HG03521 (cell line): ENCODE measurements around the gene PORCN.

Experiments used
- ATAC-seq: cut with Tn5 transposase; IDR thresholded peaks from one replicate; pipeline ENCODE4 v1.9.1; 2021; ENCODE audit warnings: mild to moderate bottlenecking, moderate library complexity; ENCODE audit not compliant: unreplicated experiment

PORCN gene

DNA sequence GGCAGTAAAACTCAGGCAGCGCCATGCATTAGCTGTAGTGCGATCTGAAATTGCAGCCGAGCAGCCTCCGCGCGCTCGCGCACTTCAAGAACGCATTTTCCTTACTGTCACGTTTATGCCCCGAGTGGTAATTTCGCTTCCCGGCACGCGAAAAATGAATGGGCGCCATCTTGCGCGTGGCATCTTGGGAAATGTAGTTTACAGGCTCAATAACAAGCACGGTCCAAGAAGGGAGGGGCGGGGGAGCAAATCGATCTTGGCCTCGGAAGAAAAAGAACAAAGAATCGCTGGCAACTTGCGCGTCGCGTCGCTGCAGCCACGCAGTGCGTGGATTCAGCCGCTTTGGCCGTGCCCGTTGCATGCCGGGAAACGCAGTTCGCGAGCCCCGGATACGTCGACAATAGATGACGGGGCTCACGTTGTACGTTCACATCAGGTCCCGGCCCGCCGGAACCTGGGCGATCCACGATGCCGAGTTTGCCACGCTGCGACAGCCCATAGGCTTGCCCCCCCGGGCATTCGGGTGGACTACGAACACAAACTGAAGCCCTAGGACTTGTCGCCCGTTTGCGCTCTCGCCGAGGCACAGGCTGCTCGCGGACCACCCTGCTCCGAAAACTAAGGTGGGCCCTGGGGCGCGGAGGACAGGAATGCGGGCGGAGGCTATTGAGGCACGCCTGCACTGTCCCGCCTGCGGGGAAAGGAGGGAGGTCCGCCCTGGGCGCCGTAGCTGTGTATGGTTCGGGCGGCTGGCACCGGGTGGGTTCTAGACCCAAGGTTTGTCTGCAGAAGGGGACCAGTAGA, 32.8 kb upstream of the PORCN start, which contains the start of gene FTSJ1:
Gene FTSJ1, plus strand, starts transcription at position 426 of the 804 bp plus-strand sequence. CDS start 1,849 bp downstream, outside the sequence.
- peak; percentile 94 for ATAC-seq

DNA sequence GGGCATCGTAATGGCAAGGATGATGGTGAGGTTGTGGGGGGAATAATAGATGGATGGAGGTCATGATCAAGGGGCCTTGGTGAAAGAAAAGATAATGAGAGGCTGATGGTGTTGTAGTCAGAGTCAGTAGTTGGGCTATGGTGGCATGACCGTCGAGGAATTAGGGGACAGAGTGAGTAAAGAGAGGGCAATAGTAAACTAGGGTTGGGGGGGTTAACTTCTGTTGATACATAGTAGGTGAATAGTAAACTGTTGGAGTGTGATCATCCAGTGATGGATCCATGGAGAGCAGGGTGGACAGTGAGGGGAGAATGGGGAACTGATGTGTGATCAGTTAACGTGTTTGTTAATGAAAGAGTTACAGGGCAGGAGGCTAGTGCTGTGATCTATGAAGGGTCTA, 31.9 kb upstream of the PORCN start:
- no peak for ATAC-seq

DNA sequence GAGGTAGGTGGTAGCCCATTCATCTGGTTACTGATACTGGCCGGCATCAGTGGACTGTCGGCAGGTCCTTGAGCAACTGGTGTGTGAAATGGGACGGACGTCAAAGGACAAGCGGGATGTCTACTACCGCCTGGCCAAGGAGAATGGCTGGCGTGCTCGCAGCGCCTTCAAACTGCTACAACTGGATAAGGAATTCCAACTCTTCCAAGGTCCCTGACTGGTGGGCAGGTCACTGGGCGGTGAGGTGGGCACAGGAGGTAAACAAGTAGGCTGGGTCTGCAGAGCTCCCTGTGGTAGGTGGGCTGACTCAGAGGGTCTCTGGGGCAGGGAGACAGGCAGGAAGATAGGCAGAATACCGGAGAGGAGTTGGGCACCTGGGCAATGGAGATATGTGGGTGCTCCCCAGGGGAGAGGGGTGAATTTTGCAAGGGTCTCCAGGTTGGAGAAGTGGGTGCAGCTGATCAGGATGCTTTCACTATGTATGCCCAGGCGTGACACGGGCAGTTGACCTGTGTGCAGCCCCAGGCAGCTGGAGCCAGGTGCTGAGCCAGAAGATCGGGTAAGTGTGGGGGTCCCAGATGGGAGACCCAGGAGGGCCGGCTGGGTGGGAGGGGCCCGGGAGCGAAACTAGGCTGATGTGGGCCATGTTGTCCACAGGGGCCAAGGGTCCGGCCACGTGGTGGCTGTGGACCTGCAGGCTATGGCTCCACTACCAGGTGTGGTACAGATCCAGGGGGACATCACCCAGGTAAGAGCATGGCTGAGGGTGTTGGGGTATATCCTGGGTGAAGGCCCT, 30.6 kb upstream of the PORCN start:
- no peak for ATAC-seq

DNA sequence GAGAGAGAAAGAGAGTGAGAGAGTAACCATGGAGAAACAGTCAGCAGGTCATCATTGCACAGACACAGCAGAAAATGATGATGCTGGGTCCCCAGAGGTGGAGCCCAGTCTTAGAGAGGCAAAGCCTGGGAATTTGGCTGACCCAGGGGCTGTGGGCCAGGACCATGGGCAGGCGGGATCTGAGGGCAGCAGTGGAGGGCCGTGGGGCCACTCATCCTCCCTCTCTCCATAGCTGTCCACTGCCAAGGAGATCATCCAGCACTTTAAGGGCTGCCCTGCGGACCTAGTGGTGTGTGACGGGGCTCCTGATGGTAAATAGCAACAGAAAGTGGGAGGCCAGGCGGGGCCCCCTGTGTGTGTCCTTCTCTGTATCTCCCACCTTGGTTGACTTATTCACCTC, 30.0 kb upstream of the PORCN start:
- no peak for ATAC-seq

DNA sequence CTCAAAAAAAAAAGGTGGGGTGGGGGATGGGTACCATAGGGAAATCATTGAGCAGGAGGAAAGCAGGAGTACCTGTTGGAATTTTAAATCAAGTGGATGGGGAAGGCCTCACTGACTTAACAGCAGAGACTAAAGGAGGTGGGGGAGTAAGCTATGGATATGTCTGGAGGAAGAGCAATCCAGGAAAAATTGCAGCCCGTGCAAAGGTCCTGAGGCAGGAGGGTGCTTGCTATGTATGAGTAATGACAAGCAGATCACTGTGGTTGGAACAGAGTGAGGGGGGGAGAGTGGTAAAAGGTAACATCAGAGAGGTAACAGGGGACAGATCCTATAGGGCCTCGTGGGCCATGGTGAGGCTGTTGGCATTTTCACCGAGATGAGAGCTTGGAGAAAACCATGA, 28.6 kb upstream of the PORCN start:
- ATAC-seq = no peak

DNA sequence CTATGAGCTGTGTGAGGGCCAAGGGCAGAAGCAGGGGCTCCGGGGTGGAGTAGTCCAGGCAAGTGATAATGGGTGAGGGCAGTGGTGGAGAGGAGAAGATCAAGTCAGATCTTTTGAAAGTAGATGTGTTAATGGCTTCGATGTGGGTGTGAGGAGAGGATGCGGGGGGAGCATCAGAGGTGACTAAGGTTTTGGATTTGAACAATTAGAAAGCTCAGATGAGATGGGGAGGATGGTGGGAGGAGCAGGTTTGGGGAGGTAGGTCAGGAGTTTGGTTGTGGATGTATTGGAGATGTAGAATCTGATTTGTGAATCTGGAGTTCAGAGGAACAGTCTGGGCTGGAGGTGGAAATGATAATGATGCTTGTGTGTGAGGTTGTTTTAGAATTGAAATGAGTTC, 28.2 kb upstream of the PORCN start:
- ATAC-seq = no peak

DNA sequence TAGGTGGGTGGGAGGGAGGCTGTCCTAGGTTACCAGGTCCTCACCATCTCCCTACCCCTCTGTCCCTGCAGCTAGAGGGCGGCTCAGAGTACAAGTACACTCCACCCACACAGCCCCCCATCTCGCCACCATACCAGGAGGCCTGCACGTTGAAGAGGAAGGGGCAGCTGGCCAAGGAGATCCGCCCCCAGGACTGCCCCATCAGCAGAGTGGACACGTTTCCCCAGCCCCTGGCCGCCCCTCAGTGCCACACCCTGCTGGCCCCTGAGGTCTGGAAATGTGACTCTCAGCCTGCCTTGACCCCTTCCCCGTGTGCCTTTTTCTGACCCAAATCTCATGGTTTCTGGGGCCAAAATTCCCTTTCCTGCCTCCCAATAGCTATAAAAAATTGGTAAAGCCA, 26.3 kb upstream of the PORCN start:
- ATAC-seq = no peak

DNA sequence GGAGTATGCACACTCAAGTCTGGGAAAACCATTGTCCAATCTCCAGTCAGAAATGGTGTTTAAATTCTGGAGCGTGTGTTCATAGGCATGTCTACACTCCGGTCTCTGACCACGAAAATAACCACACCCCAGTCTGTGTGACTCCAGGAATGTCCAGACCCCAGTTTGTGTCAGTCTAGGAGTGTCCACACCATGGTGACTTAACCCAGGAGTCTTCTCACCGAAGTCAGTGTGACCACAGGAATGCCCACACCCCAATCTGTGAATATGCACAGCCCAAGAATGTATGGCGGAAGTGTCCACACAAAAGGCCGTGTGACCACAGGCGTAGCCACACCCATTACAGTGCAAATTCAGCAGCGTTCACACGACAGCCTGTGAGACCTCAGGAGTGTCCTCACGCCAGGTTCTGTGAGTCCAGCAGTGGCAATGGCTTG, 21.4 kb upstream of the PORCN start:
- ATAC-seq = no peak

DNA sequence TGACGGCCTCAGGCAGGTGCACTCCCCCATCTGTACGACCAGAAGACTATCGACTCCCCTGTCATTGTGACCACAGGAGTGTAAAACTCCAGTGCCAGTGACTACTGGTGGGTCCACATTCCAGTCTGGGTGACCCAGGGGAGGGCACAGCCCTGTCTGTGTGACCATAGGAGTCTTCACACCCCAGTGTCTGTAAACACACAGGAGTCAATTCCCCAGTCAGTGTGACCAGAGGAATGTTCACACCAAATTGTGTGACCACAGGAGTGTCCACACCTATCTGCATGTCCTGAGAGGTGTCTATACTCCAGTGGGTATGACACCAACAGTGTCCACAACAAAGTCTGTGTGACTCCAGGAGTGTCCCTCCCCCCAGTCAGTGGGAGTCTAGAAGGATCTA, 20.8 kb upstream of the PORCN start:
- ATAC-seq = no peak

DNA sequence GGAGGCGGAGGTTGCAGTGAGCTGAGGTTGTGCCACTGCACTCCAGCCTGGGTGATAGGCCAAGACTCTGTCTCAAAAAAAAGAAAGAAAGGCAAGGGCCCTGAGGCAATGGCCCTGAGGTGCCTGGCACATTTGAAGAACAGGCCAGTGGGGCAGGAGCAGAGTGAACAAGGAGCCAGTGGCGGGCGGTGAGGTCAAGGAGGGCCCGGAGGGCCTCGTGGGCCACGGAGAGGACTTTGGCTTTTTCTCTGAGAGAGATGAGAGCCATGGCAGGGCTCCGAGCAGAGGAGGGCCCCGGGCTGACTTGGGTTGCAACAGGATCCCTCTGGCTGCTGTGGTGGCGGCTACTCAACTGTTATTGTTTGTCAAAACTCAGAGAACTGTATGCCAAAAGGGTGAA, 19.5 kb upstream of the PORCN start:
- no peak for ATAC-seq

DNA sequence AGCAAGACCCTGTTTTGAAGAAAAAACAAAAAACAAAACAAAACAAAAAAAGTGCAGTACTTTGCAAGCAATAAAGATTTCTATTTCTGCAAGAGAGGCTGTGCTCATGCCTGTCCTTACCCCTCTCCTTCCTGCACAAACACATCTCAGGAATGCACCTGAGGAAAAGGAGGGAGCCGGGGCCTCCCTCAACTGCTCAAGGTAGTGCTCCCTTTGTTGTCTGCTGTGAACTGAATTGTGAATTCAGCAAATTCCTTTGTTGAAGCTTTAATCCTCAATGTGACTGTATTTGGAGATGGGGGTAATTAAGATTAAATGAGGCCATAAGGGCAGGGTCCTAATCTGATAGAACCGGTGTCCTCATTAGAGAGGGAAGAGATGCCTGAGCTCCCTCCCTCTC, 18.9 kb upstream of the PORCN start:
- no peak for ATAC-seq

DNA sequence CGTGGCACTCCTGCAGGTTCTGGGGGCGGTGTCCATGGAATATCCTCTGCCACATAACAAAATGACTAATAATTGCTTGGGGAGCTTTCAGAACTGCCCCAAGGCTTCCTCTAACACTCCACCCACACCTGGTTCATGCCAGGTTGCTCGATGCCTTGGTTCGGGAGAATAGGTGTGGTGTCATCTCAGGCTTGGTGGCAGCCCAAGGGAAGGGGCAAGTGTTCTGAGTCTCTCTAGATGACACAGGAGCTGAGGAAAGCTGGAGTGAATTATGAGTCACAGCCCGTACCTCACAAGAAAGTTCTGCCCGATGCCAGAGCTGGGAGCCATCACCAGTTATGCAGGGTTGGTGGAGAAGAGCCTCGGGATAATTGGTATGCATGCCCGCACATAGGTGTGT, 18.1 kb upstream of the PORCN start:
- ATAC-seq = no peak

DNA sequence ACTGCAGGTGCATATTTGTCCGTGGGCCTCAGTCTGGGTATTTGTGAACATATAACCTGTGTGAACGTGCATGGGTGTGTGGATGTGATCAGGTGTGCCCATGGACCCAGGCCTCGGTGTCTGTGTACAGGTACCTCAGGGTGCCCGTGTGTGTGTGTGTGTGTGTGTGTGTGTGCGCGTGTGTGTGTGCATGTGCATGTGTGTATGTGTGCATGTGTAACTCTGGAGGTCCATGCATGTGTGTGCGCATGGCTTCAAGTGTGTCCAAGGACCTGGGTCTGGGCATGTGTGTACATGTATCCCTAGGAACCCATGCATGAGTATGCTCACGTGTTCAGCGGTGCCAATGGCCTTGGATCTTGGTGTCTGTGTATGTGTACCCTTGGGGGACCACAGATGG, 17.0 kb upstream of the PORCN start:
- no peak for ATAC-seq

DNA sequence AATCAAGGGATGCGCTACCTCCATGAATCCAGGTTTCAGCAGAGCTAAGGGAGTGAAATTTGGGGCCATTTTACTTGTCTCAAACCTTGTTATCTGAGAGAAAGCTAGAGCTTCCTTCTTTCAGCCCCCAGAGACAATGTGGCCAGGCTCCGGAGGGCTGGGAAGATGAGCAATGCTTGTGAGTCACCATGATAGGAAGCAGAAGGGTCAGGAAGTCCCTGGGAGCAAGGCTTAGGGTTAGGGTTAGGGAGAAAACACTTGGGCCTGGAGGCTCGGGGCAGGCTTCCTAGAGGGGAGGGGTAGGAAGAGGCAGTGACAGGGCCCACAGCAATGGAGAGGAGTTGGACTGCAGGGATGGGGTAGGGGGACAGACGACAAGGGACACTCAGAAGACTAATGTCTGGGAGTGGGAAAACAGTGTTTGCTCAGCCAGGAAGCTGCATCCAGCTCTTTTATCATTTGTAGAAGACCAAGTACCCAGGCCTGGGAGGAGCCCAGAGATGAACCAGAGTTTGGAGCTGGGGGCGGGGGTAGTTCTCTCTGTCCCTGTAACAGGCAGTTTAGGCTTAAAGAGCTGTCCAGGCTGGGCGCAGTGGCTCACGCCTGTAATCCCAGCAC, 16.4 kb upstream of the PORCN start:
- no peak for ATAC-seq

DNA sequence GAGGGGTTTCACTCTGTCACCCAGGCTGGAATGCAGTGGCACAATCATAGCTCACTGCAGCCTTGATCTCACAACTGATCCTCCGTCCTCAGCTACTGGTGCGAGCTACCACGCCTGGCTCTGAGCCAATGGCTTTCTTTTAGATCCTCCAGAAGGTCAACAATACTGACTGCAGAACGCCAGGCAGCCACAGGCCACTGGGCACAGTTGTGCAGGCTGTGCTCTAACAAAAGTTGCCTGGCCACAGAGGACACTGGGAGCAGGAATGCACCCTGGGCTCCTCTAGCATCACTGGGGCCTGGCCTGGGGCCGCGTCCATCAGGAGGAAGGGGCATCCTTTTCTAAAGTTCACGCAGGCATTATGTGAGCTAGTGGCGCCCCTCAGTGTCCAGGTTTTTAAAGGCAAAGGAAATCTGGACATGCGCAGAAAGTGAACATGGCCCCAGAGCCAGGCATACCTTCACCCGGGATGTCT, 14.9 kb upstream of the PORCN start:
- ATAC-seq = no peak

DNA sequence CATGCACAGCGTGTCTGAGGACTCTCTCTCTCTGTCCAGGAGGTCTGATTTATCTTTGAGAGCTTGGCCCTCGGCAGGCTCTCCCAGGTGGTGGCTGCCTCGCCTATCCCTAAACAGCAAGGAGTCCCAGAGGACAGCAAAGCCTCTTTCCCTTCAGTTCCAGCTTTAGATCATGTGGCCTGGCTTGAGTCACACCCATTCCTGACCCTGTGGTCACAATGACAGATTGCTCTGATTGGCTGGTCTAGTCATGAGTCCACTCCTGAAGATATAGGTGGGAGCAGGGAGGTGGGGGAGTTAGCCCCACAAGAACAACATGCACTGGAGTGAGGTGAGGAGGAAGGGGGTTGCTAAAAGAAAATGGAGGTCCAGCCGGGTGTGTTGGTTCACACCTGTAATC, 12.1 kb upstream of the PORCN start:
- ATAC-seq = no peak

DNA sequence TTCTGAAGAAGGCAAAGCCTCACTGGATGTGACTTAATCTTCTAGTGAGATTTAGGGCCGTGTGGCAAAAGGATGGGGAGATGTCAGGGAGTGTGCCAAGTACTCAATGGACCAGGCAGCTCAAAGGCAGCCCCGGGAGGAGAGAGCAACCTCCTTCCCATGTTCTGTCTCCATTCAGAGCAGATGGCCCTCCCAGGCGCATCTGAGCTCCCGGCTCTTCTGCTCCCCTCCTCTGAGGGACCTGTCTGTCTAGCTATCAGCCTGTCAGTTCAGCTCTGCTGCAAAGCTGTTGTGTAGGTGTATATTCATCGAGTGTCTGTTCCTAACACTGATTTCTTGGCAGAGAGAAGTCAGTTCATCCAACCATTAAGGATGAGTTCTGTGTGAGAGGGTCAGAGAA, 10.9 kb upstream of the PORCN start:
- ATAC-seq = no peak

DNA sequence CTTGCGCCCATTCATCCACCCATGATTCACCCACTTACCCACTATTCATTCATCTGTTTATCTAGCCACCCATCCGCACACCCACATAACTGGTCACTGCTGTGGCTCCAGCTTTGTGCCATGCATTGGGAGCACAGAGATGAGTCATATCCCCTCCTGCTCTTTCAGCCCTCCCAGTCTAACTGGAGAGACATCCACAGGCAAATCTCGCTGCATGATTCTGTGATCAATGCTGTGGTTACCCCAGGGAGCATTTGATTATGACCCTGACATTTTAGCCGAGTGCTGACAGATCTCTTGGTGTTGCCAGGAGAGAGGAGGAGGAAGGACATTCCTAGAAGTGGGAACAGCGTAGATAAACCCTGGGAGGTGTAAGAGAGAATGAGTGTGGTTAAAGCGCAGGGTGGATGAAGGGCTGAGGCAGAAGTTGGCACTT, 10.4 kb upstream of the PORCN start:
- no peak for ATAC-seq

DNA sequence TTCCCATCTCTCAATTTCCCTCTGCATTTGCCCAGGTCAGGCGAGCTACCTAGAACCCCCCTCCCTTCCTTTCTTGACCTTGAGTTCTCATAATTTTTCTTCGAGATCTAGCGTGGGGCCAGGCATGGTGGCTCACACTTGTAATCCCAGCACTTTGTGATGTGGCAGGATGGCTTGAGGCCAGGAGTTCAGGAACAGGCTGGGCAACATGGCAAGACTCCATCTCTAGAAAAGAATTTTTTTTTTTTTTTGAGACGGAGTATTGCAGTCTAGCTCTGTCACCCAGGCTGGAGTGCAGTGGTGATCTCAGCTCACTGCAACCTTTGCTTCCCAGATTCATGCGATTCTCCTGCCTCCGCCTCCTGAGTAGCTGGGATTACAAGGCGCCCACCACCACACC, 4.5 kb upstream of the PORCN start:
- no peak for ATAC-seq

DNA sequence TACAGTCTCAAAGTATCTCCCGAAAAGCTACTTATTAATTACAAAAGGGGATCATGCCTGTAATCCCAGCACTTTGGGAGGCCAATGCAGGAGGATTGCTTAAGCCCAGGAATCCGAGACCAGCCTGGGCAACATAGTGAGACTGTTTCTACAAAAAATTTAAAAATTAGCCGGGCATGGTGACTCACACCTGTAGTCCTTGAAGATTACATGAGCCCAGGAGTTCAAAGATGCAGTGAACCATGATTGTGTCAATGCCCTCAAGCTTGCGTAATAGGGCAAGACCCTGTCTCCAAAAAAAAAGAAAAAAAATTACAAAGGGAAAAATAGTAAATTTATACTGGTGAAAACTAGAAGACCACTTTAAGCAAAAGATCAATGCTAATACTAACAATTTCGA, 3.3 kb upstream of the PORCN start:
- ATAC-seq = no peak

DNA sequence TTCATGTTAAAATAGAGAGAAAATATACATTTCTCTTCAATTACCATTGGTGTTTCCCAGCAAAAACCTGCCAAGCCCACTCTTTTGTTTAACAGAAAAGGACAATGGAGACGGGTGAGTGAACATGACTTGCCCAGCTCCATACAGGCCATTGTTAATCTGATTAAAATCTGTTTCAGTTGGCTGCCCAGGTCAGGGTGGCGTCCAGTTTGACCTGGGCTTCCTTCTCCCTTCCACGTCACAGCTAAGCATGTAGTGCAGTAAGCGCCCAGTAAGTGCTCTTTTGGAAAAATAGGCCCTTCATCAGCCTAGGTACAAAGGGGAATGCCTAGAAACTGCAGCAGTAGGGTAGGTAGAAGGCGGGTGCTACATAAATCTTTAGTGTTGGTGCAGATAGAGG, 1.5 kb upstream of the PORCN start:
- no peak for ATAC-seq

DNA sequence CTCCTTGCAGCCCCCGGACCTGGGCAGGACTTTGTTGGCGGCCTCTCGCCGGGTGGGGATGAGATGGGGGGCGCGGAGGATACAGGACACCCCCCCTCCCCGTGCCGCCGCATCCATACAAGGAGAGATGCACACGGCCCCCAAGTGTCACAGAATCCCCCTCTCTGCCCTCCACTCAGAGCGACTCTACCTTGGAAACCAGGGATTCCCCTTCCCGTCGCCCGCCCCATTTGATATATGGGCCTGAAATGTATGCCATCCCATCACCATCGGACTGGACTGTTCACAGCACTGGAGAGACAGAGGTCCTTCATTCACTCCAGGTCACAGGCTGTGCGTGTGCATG, 426 bp downstream of the PORCN start:
- peak; percentile 15 for ATAC-seq
